NCI-H345 treated with DMSO at 0.1 percent for 48 hours (cell line): ENCODE results near the gene DNAJC12.
"Not testable (repeated sequence)": the region's sequence is repeated elsewhere in the genome, so short reads cannot be mapped to it uniquely, and the experiment has no call there.

Source experiments
- DNase-seq: peaks from one replicate; lab custom pipeline; 2025; ENCODE audit not compliant: unreplicated experiment; lab: John Stamatoyannopoulos, UW

Gene DNAJC12

GRCh38 chr10:67837541-67838314 lies at the start of gene DNAJC12:
DNAJC12 (minus strand) TSS chr10:67838188; CDS start chr10:67838011, 177 bp downstream.
- peak; percentile 33 for DNase-seq

- DNase-seq: peak; percentile 12
Observed at GRCh38 chr10:67884842-67885670, 47.1 kb upstream of the DNAJC12 start.

GRCh38 chr10:67884313-67884841 lies 46.4 kb upstream of the DNAJC12 start, which contains the start of gene SIRT1:
SIRT1 (plus strand) TSS chr10:67884656; CDS start chr10:67884722, 66 bp downstream.
- DNase-seq: peak; percentile 62

- no peak for DNase-seq
Observed at GRCh38 chr10:67883710-67884312, 45.8 kb upstream of the DNAJC12 start.

- DNase-seq: no peak
Observed at GRCh38 chr10:67878133-67878532, 40.1 kb upstream of the DNAJC12 start.

GRCh38 chr10:67877421-67877820 lies 39.4 kb upstream of the DNAJC12 start:
- not testable (repeated sequence) for DNase-seq

- no peak for DNase-seq
Observed at GRCh38 chr10:67875340-67876238, 37.6 kb upstream of the DNAJC12 start.

- DNase-seq: no peak
Observed at GRCh38 chr10:67869996-67870395, 32.0 kb upstream of the DNAJC12 start.

- DNase-seq: no peak
Observed at GRCh38 chr10:67868132-67868531, 30.1 kb upstream of the DNAJC12 start.

GRCh38 chr10:67864607-67865371 lies 26.8 kb upstream of the DNAJC12 start:
- no peak for DNase-seq

GRCh38 chr10:67863094-67863493 lies 25.1 kb upstream of the DNAJC12 start:
- no peak for DNase-seq

- DNase-seq: no peak
Observed at GRCh38 chr10:67861750-67862432, 23.9 kb upstream of the DNAJC12 start.

- DNase-seq: no peak
Observed at GRCh38 chr10:67858971-67859370, 21.0 kb upstream of the DNAJC12 start.

GRCh38 chr10:67853512-67853911 lies 15.5 kb upstream of the DNAJC12 start:
- DNase-seq: no peak

GRCh38 chr10:67852761-67853160 lies 14.8 kb upstream of the DNAJC12 start:
- no peak for DNase-seq

- no peak for DNase-seq
Observed at GRCh38 chr10:67851186-67851585, 13.2 kb upstream of the DNAJC12 start.

GRCh38 chr10:67849331-67850011 lies 11.5 kb upstream of the DNAJC12 start:
- DNase-seq: peak; percentile 68

GRCh38 chr10:67843284-67843683 lies 5.3 kb upstream of the DNAJC12 start:
- no peak for DNase-seq
